Measurements from ENCODE around the gene CMC1.
A peak's percentile ranks its signal among the peaks of the same experiment; 100 is the strongest.

Gene CMC1

GRCh38 chr3:28226020-28226419, 15.4 kb upstream of the CMC1 start:
- TF ChIP-seq, protein P1, sequence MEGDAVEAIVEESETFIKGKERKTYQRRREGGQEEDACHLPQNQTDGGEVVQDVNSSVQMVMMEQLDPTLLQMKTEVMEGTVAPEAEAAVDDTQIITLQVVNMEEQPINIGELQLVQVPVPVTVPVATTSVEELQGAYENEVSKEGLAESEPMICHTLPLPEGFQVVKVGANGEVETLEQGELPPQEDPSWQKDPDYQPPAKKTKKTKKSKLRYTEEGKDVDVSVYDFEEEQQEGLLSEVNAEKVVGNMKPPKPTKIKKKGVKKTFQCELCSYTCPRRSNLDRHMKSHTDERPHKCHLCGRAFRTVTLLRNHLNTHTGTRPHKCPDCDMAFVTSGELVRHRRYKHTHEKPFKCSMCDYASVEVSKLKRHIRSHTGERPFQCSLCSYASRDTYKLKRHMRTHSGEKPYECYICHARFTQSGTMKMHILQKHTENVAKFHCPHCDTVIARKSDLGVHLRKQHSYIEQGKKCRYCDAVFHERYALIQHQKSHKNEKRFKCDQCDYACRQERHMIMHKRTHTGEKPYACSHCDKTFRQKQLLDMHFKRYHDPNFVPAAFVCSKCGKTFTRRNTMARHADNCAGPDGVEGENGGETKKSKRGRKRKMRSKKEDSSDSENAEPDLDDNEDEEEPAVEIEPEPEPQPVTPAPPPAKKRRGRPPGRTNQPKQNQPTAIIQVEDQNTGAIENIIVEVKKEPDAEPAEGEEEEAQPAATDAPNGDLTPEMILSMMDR (conservative IDR thresholded peaks at IDR 0.05; ENCODE audit: control insufficient read depth, insufficient read depth, low read depth, low read length) = no peak
- DNase-seq (ENCODE audit: low read depth) = no peak
- no peak overlapping the region for H3K4me3 ChIP-seq (ENCODE audit: control insufficient read depth, low read depth, low read length)

GRCh38 chr3:28228623-28229022, 12.8 kb upstream of the CMC1 start:
- no peak for DNase-seq (ENCODE audit: low read depth)
- H3K4me3 ChIP-seq (ENCODE audit: control insufficient read depth, low read depth, low read length) = no peak overlapping the region
- TF ChIP-seq, protein P1 (conservative IDR thresholded peaks at IDR 0.05; ENCODE audit: control insufficient read depth, insufficient read depth, low read depth, low read length) = no peak

DNA sequence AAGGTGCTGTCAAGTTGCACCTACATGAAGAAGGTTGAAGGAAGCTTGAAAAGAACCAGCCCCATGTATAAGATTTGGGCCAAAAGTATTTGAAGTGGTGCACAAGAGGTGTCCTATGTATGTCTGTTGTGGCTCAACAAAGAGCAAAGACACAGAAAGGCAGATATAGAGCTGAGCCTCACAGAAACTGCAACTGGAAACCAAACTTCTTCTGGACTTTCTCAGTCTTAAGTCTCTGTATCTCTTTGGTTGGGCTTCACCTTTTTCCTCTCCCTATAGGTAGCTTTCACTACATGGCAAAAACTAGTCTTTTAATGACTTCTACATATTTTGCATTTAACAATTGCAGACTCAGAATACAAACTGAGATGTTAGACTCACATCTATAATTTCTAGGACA, 8.8 kb upstream of the CMC1 start:
- DNase-seq (ENCODE audit: low read depth) = no peak
- no peak overlapping the region for H3K4me3 ChIP-seq (ENCODE audit: control insufficient read depth, low read depth, low read length)
- TF ChIP-seq, protein P1 (conservative IDR thresholded peaks at IDR 0.05; ENCODE audit: control insufficient read depth, insufficient read depth, low read depth, low read length) = no peak

DNA sequence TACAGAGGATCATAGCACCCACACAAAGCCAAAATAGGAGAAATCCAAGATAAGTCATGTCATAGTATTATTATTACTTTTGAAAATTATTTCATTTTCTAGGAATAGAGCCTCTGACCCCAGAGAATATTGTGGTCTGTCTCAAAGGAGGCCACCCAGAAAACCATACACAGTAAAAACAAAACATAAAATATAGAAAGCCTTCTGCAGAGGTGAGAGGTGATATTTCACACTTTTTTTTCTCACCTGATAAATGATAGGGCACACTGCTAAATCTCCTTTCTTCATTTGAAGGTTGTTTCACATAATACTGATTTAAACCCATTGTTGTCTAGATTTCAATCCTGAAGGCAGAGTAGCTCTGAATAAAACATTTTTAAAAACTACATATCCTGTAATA, 7.0 kb upstream of the CMC1 start:
- TF ChIP-seq, protein P1 (conservative IDR thresholded peaks at IDR 0.05; ENCODE audit: control insufficient read depth, insufficient read depth, low read depth, low read length) = no peak
- DNase-seq (ENCODE audit: low read depth) = no peak
- no peak overlapping the region for H3K4me3 ChIP-seq (ENCODE audit: control insufficient read depth, low read depth, low read length)

DNA sequence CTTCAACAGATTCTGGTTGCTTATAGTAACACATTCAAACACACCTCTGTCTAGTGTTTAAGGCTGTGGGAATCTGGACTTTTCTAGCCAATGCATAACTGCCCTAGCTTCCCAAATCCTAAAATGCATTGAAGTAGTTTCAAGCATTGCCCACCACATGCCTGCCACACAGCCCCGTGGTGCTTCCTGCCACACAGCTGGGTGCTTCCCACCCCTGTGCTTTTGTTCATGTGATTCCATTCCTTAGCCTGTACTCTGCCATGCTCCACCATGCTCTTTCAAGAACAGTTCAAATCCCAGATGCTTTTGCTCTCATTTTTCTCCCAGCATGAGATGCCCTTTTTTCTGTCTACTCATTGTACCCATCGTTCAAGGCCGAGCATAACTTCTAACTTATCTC, 2.3 kb upstream of the CMC1 start:
- H3K4me3 ChIP-seq (ENCODE audit: control insufficient read depth, low read depth, low read length) = no peak overlapping the region
- TF ChIP-seq, protein P1 (conservative IDR thresholded peaks at IDR 0.05; ENCODE audit: control insufficient read depth, insufficient read depth, low read depth, low read length) = no peak
- no peak for DNase-seq (ENCODE audit: low read depth)

- TF ChIP-seq, protein P1 (conservative IDR thresholded peaks at IDR 0.05; ENCODE audit: control insufficient read depth, insufficient read depth, low read depth, low read length) = no peak
- no peak for DNase-seq (ENCODE audit: low read depth)
- peak overlapping the region; percentile 79 for H3K4me3 ChIP-seq (ENCODE audit: control insufficient read depth, low read depth, low read length)
Measured at GRCh38 chr3:28240441-28240840, 978 bp upstream of the CMC1 start.

DNA sequence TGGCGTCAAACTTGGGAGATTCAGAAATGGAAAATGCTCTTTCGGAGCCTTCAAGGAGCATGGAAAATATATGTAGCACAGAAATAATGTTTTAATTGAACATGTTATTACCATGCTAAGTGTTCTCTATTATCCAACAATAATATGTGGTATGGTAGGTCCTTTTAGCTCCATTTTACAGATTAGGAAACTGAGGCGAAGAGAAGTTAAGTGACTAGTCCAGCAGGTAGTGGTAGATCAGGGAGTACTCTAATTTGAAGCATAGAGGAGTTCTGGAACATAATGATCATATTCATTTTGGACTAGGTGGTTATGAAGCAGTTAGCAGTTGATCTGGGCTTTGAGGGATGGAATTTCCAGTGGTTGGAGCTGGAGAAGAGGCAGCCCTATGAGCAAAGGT, 1.1 kb downstream of the CMC1 start:
- peak overlapping the region; percentile 79 for H3K4me3 ChIP-seq (ENCODE audit: control insufficient read depth, low read depth, low read length)
- TF ChIP-seq, protein P1 (conservative IDR thresholded peaks at IDR 0.05; ENCODE audit: control insufficient read depth, insufficient read depth, low read depth, low read length) = no peak
- no peak for DNase-seq (ENCODE audit: low read depth)

Data from fibroblast of mammary gland (primary cell).